ENCODE data around the gene NFE2L2.

DNA sequence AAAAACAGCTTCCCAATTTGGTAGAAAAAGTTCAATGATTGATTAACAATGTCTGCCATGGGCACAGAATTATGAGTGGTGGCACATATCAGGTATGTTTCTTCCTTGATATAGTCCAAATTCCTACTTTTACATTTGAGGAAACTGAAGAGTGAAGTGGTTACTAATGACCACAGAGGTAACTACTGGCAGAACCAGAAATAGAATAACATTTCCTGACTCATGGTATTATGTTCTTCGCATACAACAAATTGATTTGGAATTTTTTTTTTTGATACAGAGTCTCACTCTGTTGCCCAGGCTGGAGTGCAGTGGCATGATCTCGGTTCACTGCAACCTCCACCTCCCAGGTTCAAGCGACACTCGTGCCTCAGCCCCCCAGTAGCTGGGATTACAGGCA is 6.0 kb upstream of the NFE2L2 start:
- TF ChIP-seq, protein P1, sequence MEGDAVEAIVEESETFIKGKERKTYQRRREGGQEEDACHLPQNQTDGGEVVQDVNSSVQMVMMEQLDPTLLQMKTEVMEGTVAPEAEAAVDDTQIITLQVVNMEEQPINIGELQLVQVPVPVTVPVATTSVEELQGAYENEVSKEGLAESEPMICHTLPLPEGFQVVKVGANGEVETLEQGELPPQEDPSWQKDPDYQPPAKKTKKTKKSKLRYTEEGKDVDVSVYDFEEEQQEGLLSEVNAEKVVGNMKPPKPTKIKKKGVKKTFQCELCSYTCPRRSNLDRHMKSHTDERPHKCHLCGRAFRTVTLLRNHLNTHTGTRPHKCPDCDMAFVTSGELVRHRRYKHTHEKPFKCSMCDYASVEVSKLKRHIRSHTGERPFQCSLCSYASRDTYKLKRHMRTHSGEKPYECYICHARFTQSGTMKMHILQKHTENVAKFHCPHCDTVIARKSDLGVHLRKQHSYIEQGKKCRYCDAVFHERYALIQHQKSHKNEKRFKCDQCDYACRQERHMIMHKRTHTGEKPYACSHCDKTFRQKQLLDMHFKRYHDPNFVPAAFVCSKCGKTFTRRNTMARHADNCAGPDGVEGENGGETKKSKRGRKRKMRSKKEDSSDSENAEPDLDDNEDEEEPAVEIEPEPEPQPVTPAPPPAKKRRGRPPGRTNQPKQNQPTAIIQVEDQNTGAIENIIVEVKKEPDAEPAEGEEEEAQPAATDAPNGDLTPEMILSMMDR (IDR thresholded peaks at IDR 0.05), result no peak
- TF ChIP-seq EZH2 (IDR thresholded peaks at IDR 0.05; ENCODE audit: borderline replicate concordance, insufficient read depth, low read depth, low read length, poor library complexity, severe bottlenecking), result no peak
